ENCODE measurements around the gene VANGL1.

GRCh38 chr1:115658646-115659045, 16.9 kb downstream of the VANGL1 start:
- TF ChIP-seq EZH2 (IDR thresholded peaks at IDR 0.05; ENCODE audit: low read length, unreplicated experiment) (no peak), CTCF (conservative IDR thresholded peaks at IDR 0.05; ENCODE audit: low read depth, low read length) (no peak)

Data from PC-3 (cell line).